K562 (cell line): ENCODE results near the gene DPY19L3. TPM values are rescaled to one million over a fixed set of nuclear protein-coding genes. Genes with fewer than 3 reads are reported as not detected.

Source experiments
- ADNP ChIP-seq: fragments of 200-800 bp; sonication (Bioruptor generic); IDR thresholded peaks from 2 replicates; pipeline ENCODE4 v1.6.1; 2016; ENCODE audit warnings: missing genetic modification characterization, missing compliant biosample characterization
- ARID1B ChIP-seq: fragments of 450-650 bp; IDR thresholded peaks from 2 replicates; pipeline ENCODE4 v1.6.1; 2016; ENCODE audit warnings: antibody characterized with exemption, mild to moderate bottlenecking, inconsistent platforms
- C11orf30 ChIP-seq: fragments of 450-650 bp; IDR thresholded peaks from 2 replicates; pipeline ENCODE4 v1.6.1; 2016; ENCODE audit warnings: low read depth, mild to moderate bottlenecking
- CHD1 ChIP-seq: fragments of 200-600 bp; sonication (generic); IDR thresholded peaks from one replicate; pipeline ENCODE4 v1.6.1; 2012; ENCODE audit warnings: mild to moderate bottlenecking, moderate library complexity, low read length, inconsistent platforms
- ERF ChIP-seq: fragments of 450-650 bp; formaldehyde crosslinking; IDR thresholded peaks from 2 replicates; pipeline ENCODE4 v1.4.0; 2020; ENCODE audit warnings: mild to moderate bottlenecking, mixed read lengths
- GTF2E2 ChIP-seq: fragments of 200-800 bp; sonication (Bioruptor generic); IDR thresholded peaks from 2 replicates; pipeline ENCODE4 v1.6.1; 2016; ENCODE audit warnings: missing genetic modification characterization, missing compliant biosample characterization
- HMG20A ChIP-seq: fragments of 450-650 bp; formaldehyde crosslinking; conservative IDR thresholded peaks from 2 replicates; pipeline ENCODE4 v1.4.0; 2020; ENCODE audit warnings: mild to moderate bottlenecking, mixed read lengths
- JUND ChIP-seq, 2 experiments: IDR thresholded peaks; 2 replicates in 1 of 2; 3 replicates in 1 of 2; pipeline ENCODE4 v1.6.1; 2011; ENCODE audit warnings: borderline replicate concordance in 2 of 2, low read depth in 2 of 2, low read length in 2 of 2, improper control_type of control experiment in 1 of 2, missing biosample characterization in 1 of 2, missing genetic modification characterization in 1 of 2, missing genetic modification reagents in 1 of 2
- KLF10 ChIP-seq: fragments of 250-450 bp; sonication (Bioruptor Pico); IDR thresholded peaks from 2 replicates; pipeline ENCODE4 v1.6.1; 2021; ENCODE audit warnings: matching md5 sums
- NR2C1 ChIP-seq, 2 experiments: fragments of 450-650 bp; IDR thresholded peaks; 2 replicates each; pipeline ENCODE4 v1.6.1; 2017; ENCODE audit warnings: mild to moderate bottlenecking in 2 of 2, antibody characterized with exemption in 1 of 2, inconsistent platforms in 1 of 2, missing compliant biosample characterization in 1 of 2, missing genetic modification characterization in 1 of 2
- NR2C2 ChIP-seq, 2 experiments: fragments of 200-800 bp in 1 of 2; sonication (Bioruptor generic) in 1 of 2; sonication (generic) in 1 of 2; formaldehyde crosslinking in 1 of 2; IDR thresholded peaks; 2 replicates each; pipeline versions ENCODE4 v1.6.1 to v1.8.0; 2016 to 2022; ENCODE audit warnings: mild to moderate bottlenecking in 1 of 2, missing compliant biosample characterization in 1 of 2, missing genetic modification characterization in 1 of 2, missing genetic modification reagents in 1 of 2
- PHF8 ChIP-seq: fragments of 200-600 bp; sonication (generic); IDR thresholded peaks from 2 replicates; pipeline ENCODE4 v1.6.1; 2012; ENCODE audit warnings: mixed run types, mild to moderate bottlenecking, inconsistent platforms, low read length, moderate library complexity, borderline replicate concordance
- POLR2H ChIP-seq: IDR thresholded peaks from 2 replicates; pipeline ENCODE4 v1.6.1; 2016; ENCODE audit warnings: missing genetic modification characterization, low read depth, mild to moderate bottlenecking, control low read depth, missing compliant biosample characterization, moderate library complexity
- PTRF ChIP-seq: fragments of 450-650 bp; IDR thresholded peaks from 2 replicates; pipeline ENCODE4 v1.6.1; 2016; ENCODE audit warnings: mild to moderate bottlenecking, missing genetic modification characterization, missing compliant biosample characterization
- SUPT5H ChIP-seq: fragments of 450-650 bp; IDR thresholded peaks from 2 replicates; pipeline ENCODE4 v1.6.1; 2016
- ZNF282 ChIP-seq: sonication (generic); formaldehyde crosslinking; IDR thresholded peaks from 2 replicates; pipeline ENCODE4 v1.8.1; 2023; ENCODE audit warnings: missing genetic modification reagents
- polyA plus RNA-seq, 8 experiments: library from polyadenylated mRNA; depleted of rRNA in 4 of 8; stranded (reverse) in 5 of 8; unstranded in 3 of 8; fragments of >200 nt; fragmentation: Nextera tagmentation in 2 of 8; fragmentation: Illumina TruSeq in 1 of 8; extraction: Ambion mirVana in 2 of 8; extraction: Trizol in 1 of 8; gene quantifications; 2 replicates each; pipeline versions ENCODE4 v1.2.1 to v1.2.3, GENCODE V29; 2011 to 2014; ENCODE audit warnings: inconsistent platforms in 1 of 8, missing spikeins in 1 of 8
- total RNA-seq, 7 experiments: library from RNA; depleted of rRNA in 6 of 7; stranded (reverse); fragments of >200 nt in 6 of 7; fragmentation: Illumina TruSeq in 2 of 7; extraction: Trizol in 2 of 7; gene quantifications; 2 replicates each; pipeline versions ENCODE4 v1.2.1 to v1.2.3, GENCODE V29; 2011 to 2021; ENCODE audit warnings: low replicate concordance in 1 of 7
- TF ChIP-seq, protein P1 (sequence below): fragments of 450-650 bp; formaldehyde crosslinking; IDR thresholded peaks from 2 replicates; pipeline ENCODE4 v1.4.0; 2022; ENCODE audit warnings: missing genetic modification characterization
- TF ChIP-seq, protein P2 (sequence below), 2 experiments: fragments of 450-650 bp; conservative IDR thresholded peaks; 2 replicates each; pipeline ENCODE4 v1.6.1; 2017; ENCODE audit warnings: mild to moderate bottlenecking in 2 of 2, moderate library complexity in 2 of 2
- TF ChIP-seq, protein P3 (sequence below): sonication (generic); formaldehyde crosslinking; IDR thresholded peaks from 2 replicates; pipeline ENCODE4 v1.8.0; 2022; ENCODE audit warnings: missing genetic modification reagents, mild to moderate bottlenecking, borderline replicate concordance
- TF ChIP-seq, protein P4 (sequence below): sonication (generic); formaldehyde crosslinking; IDR thresholded peaks from 2 replicates; pipeline ENCODE4 v1.8.0; 2022; ENCODE audit warnings: missing genetic modification reagents, mild to moderate bottlenecking, moderate library complexity, borderline replicate concordance

Gene DPY19L3
- total and polyA plus RNA-seq, 9 of the 15 experiments (the other 6 are each of a cell fraction or from before 2014, with no cell fraction given): 4.7 to 39.2 (median 22.0) TPM

DNA sequence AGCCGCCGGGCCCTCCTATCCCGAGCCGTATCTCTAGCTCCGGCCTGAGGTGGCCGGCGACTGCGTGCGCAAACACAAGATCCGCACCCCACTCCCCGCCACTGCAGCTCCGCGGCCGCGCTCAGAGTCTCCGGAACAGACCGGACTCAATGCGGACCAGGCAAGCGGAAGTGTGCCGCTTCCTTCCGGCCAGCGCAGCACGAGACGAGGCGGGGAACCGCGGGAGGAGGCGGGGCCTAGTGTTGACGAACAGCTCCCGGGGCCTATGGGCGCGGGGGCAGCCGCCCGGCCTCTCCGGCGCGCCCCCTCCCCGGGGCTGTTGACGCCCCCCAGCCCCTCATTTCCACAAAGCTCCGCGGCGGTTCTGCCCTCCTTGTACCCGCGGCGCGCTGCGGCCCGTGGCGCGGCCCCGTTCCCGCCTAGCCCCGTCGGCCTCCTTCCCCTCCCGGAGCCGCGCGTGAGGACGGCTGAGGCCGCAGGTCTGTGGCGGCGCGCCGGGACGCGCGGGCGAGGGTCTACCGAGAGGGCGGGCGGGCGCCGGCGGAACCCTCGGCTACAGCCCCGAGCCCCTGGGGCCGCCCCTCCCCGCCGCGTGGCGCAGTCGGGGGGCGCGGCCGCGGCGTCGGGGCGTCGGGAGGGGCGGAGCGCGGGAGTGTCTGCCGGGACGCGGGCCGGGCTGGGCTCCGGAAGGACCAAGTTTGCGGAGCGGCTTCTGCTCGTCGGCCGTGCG, at the start of gene DPY19L3 (continued):
- TF ChIP-seq, protein P1, sequence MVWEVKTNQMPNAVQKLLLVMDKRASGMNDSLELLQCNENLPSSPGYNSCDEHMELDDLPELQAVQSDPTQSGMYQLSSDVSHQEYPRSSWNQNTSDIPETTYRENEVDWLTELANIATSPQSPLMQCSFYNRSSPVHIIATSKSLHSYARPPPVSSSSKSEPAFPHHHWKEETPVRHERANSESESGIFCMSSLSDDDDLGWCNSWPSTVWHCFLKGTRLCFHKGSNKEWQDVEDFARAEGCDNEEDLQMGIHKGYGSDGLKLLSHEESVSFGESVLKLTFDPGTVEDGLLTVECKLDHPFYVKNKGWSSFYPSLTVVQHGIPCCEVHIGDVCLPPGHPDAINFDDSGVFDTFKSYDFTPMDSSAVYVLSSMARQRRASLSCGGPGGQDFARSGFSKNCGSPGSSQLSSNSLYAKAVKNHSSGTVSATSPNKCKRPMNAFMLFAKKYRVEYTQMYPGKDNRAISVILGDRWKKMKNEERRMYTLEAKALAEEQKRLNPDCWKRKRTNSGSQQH (CRISPR knock-in tag): 0 out of 2 replicates have a peak, but pooled peaks have one; percentile 5
- TF ChIP-seq HMG20A (CRISPR knock-in tag) (no peak), ADNP (tag) (no peak), ARID1B (0 out of 2 replicates have a peak, but pooled peaks have one; percentile 27), C11orf30 (peak; percentile 48; the same call in 1 of the 2 replicates), KLF10 (CRISPR knock-in tag) (no peak), PTRF (no peak), PHF8 (peak; percentile 90; the same call in 1 of the 2 replicates), GTF2E2 (0 out of 2 replicates have a peak, but pooled peaks have one; percentile 63), SUPT5H (peak; percentile 96), POLR2H (tag) (peak; percentile 88), CHD1 (peak; percentile 45), ERF (CRISPR knock-in tag) (peak; percentile 92; the same call in 1 of the 2 replicates), NR2C2 (CRISPR knock-in tag; IDR thresholded peaks at IDR 0.05) (0 out of 2 replicates have a peak, but pooled peaks have one; percentile 40), NR2C2 (tag; IDR thresholded peaks at IDR 0.05) (no peak; the same call in 1 of the 2 replicates), ZNF282 (CRISPR knock-in tag) (no peak), NR2C1 (IDR thresholded peaks at IDR 0.05) (no peak), NR2C1 (tag; IDR thresholded peaks at IDR 0.05) (no peak), JUND (IDR thresholded peaks at IDR 0.05; ENCODE audit: borderline replicate concordance, low read depth, low read length) (peak; percentile 60), JUND (tag; IDR thresholded peaks at IDR 0.05; ENCODE audit: borderline replicate concordance, low read depth, low read length) (no peak)
- TF ChIP-seq, protein P2, sequence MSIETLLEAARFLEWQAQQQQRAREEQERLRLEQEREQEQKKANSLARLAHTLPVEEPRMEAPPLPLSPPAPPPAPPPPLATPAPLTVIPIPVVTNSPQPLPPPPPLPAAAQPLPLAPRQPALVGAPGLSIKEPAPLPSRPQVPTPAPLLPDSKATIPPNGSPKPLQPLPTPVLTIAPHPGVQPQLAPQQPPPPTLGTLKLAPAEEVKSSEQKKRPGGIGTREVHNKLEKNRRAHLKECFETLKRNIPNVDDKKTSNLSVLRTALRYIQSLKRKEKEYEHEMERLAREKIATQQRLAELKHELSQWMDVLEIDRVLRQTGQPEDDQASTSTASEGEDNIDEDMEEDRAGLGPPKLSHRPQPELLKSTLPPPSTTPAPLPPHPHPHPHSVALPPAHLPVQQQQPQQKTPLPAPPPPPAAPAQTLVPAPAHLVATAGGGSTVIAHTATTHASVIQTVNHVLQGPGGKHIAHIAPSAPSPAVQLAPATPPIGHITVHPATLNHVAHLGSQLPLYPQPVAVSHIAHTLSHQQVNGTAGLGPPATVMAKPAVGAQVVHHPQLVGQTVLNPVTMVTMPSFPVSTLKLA (conservative IDR thresholded peaks at IDR 0.05): peak; percentile 81 to 88
- TF ChIP-seq, protein P3, sequence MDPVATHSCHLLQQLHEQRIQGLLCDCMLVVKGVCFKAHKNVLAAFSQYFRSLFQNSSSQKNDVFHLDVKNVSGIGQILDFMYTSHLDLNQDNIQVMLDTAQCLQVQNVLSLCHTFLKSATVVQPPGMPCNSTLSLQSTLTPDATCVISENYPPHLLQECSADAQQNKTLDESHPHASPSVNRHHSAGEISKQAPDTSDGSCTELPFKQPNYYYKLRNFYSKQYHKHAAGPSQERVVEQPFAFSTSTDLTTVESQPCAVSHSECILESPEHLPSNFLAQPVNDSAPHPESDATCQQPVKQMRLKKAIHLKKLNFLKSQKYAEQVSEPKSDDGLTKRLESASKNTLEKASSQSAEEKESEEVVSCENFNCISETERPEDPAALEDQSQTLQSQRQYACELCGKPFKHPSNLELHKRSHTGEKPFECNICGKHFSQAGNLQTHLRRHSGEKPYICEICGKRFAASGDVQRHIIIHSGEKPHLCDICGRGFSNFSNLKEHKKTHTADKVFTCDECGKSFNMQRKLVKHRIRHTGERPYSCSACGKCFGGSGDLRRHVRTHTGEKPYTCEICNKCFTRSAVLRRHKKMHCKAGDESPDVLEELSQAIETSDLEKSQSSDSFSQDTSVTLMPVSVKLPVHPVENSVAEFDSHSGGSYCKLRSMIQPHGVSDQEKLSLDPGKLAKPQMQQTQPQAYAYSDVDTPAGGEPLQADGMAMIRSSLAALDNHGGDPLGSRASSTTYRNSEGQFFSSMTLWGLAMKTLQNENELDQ (CRISPR knock-in tag): no peak
- TF ChIP-seq, protein P4, sequence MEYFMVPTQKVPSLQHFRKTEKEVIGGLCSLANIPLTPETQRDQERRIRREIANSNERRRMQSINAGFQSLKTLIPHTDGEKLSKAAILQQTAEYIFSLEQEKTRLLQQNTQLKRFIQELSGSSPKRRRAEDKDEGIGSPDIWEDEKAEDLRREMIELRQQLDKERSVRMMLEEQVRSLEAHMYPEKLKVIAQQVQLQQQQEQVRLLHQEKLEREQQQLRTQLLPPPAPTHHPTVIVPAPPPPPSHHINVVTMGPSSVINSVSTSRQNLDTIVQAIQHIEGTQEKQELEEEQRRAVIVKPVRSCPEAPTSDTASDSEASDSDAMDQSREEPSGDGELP (CRISPR knock-in tag): peak; percentile 47; the same call in 1 of the 2 replicates
